Erythroblast (primary cell): ENCODE measurements around the gene QKI.

ENCODE experiments used
- GATA1 ChIP-seq: IDR thresholded peaks from 2 replicates; pipeline ENCODE4 v1.6.1; 2011; ENCODE audit warnings: low read depth, mild to moderate bottlenecking, control low read depth, low read length, moderate library complexity
- POLR2A ChIP-seq: IDR thresholded peaks from 2 replicates; pipeline ENCODE4 v1.6.1; 2011; ENCODE audit warnings: mild to moderate bottlenecking, low read length

- TF ChIP-seq POLR2A (no peak), GATA1 (no peak)
These were observed 134.1 kb downstream of the QKI start for GRCh38 chr6:163548624-163549023.
